Cardiac atrium fibroblast (primary cell): ENCODE data around the gene INTS6L. TPM values are rescaled to one million over a fixed set of nuclear protein-coding genes. Genes with fewer than 3 reads are reported as not detected.

Source experiments
- total RNA-seq: library from RNA; depleted of rRNA; stranded (reverse); fragments of >200 nt; gene quantifications from 2 replicates; pipeline ENCODE4 v1.2.3, GENCODE V29; 2015

Gene INTS6L, protein sequence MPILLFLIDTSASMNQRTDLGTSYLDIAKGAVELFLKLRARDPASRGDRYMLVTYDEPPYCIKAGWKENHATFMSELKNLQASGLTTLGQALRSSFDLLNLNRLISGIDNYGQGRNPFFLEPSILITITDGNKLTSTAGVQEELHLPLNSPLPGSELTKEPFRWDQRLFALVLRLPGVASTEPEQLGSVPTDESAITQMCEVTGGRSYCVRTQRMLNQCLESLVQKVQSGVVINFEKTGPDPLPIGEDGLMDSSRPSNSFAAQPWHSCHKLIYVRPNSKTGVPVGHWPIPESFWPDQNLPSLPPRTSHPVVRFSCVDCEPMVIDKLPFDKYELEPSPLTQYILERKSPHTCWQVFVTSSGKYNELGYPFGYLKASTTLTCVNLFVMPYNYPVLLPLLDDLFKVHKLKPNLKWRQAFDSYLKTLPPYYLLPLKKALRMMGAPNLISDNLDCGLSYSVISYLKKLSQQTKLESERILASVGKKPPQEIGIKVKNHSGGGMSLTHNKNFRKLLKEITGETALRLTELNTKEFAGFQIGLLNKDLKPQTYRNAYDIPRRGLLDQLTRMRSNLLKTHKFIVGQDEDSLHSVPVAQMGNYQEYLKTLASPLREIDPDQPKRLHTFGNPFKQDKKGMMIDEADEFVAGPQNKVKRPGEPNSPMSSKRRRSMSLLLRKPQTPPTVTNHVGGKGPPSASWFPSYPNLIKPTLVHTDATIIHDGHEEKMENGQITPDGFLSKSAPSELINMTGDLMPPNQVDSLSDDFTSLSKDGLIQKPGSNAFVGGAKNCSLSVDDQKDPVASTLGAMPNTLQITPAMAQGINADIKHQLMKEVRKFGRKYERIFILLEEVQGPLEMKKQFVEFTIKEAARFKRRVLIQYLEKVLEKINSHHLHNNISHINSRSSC
- 3.7 and 4.3 TPM in 2 replicates for total RNA-seq

DNA sequence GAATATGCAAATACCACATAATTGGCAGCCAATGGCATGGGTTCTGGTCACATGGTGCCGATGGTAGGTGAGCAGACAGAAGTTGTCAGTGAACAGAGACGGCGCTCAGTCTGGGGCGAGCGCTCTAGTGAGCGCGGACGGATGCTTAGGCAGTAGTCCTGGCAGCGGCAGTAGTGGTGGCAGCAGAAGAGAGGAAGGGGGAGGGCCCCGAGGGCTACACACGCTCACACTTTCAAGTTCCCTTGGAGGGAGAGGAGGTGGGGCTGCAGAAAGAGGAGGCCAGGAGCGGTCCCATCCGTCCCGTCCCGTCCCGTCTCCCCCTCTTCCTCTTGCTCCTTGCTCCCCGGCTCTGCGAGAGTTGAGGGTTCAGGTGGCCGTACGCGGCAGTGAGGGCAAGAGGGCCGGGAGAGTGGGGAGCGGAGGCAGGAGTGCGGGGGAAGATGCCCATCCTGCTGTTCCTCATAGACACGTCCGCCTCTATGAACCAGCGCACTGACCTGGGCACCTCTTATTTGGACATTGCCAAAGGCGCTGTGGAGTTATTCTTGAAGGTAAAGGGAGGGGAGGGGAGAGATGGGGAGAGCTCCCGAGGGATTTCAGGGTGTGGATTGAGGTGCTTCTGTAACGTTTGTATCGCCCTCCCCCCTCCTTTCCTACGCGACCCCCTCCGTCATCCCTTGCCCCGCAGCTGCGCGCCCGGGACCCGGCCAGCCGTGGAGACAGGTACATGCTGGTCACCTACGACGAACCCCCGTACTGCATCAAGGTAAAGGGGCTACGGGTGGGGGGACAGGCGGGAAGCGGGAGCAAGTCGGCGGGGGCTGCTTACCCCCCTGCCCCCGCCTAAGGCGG lies at the start of gene INTS6L:
TSS of gene INTS6L (plus strand) at position 108 of the 852 bp plus-strand sequence. CDS start at position 441, 333 bp downstream.

Other genes starting within 250 kb of the INTS6L start
- not detected in 2 replicates for gene ETDC, start 211.2 kb upstream of the INTS6L start, total RNA-seq
- 3.1 and 4.2 TPM in 2 replicates for gene ZNF75D, start 176.6 kb upstream of the INTS6L start, total RNA-seq
- gene ZNF449, start 175.9 kb upstream of the INTS6L start, total RNA-seq, result 5.0 and 6.1 TPM in 2 replicates
- gene SMIM10L2A, start 98.7 kb upstream of the INTS6L start, total RNA-seq, result under 0.01 and 0.49 TPM in 2 replicates
- not detected in 2 replicates for gene CT45A1, start 193.0 kb downstream of the INTS6L start, total RNA-seq
- not detected in 2 replicates for gene CT45A3, start 247.5 kb downstream of the INTS6L start, total RNA-seq